ENCODE measurements around the gene MLANA. TPM values are rescaled to one million over a fixed set of nuclear protein-coding genes. Genes with fewer than 3 reads are reported as not detected.

MLANA gene
- total RNA-seq, 4 donors from 2014 or later, result not detected

DNA sequence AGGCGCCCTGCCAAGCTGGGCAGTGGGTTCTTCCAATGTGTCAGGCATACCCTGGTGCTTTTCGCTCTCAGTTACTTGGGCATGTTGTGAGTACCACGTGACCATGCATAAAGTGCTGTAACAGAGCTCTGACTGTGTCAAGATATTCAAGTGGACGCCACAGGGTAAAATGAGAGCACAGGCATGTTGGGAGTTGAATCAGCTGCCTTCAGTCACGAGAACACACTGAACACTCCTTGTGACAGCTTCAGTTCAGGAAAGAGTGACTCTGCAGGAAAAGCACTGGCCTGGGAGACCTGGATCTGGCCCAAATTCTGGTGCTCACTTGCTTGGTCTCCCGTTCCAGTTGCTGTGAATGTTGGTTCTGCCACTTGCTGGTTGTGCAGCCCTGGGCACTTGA is 5.1 kb downstream of the MLANA start:
- no peak for TF ChIP-seq POLR2A (IDR thresholded peaks at IDR 0.05)
- TF ChIP-seq, protein P1, sequence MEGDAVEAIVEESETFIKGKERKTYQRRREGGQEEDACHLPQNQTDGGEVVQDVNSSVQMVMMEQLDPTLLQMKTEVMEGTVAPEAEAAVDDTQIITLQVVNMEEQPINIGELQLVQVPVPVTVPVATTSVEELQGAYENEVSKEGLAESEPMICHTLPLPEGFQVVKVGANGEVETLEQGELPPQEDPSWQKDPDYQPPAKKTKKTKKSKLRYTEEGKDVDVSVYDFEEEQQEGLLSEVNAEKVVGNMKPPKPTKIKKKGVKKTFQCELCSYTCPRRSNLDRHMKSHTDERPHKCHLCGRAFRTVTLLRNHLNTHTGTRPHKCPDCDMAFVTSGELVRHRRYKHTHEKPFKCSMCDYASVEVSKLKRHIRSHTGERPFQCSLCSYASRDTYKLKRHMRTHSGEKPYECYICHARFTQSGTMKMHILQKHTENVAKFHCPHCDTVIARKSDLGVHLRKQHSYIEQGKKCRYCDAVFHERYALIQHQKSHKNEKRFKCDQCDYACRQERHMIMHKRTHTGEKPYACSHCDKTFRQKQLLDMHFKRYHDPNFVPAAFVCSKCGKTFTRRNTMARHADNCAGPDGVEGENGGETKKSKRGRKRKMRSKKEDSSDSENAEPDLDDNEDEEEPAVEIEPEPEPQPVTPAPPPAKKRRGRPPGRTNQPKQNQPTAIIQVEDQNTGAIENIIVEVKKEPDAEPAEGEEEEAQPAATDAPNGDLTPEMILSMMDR (IDR thresholded peaks at IDR 0.05), result no peak
- Histone ChIP-seq H3K27me3 (no peaks in the 10 kb centered on the region), H3K4me1 (no peaks in the 10 kb centered on the region)

DNA sequence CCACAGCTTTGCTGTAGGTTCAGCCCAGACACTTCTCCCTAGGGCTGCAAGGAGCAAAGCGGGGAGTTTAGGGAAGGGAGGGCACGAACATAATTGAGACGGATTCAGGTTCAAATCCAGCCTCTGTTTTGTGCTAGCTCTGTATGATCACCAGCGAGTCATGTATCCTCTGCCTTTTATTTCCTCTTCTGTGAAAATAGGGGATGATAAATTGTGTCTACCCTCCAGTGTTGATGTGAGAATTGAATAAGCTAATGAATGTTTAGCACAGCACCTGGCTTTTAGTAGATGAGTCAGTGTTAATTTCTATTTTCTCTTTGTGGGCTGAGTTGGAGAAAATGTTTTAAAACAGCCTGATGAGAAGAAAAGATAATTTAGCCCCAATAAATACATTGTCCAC is 6.2 kb downstream of the MLANA start:
- TF ChIP-seq POLR2A (IDR thresholded peaks at IDR 0.05), result no peak
- TF ChIP-seq, protein P1 (IDR thresholded peaks at IDR 0.05), result no peak
- Histone ChIP-seq H3K27ac (no peak overlapping the region), H3K9me3 (no peaks in the 10 kb centered on the region), H3K4me1 (no peaks in the 10 kb centered on the region), H3K27me3 (no peaks in the 10 kb centered on the region), H3K4me3 (no peak overlapping the region), H3K36me3 (peaks cover 0 to 10% (median 0%) of the 10 kb centered on the region in 3 donors)
- no peak for DNase-seq

More for the DNA sequence above, 5.1 kb downstream of the MLANA start:
- no peak overlapping the region for H3K4me3 ChIP-seq
- no peak for DNase-seq
- no peaks in the 10 kb centered on the region for H3K9me3 ChIP-seq
- H3K27ac ChIP-seq, result no peak overlapping the region
- peaks cover 0 to 10% (median 0%) of the 10 kb centered on the region in 3 donors for H3K36me3 ChIP-seq

DNA sequence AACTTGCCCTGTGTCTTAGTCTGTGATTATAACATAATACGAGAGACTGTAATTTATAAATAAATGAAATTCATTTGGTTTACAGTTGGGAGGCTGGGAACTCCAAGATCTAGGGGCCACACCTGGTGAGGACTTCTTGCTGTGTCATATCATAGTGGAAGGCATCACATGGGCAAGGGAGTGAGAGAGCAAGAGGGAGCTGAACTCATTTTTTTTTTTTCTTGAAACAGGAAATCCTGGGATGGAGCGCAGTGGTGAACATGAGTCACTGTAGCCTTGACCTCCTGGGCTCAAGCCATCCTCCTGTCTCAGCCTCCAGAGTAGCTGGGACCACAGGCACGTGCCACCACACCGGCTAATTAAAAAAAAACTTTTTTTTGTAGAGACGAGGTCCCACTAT is 7.2 kb downstream of the MLANA start:
- peaks cover 0 to 10% (median 0%) of the 10 kb centered on the region in 3 donors for H3K36me3 ChIP-seq
- H3K27ac ChIP-seq, result no peak overlapping the region
- H3K27me3 ChIP-seq, result no peaks in the 10 kb centered on the region
- TF ChIP-seq, protein P1 (IDR thresholded peaks at IDR 0.05), result no peak
- TF ChIP-seq POLR2A (IDR thresholded peaks at IDR 0.05), result no peak
- H3K4me3 ChIP-seq, result no peak overlapping the region
- H3K9me3 ChIP-seq, result no peaks in the 10 kb centered on the region
- no peaks in the 10 kb centered on the region for H3K4me1 ChIP-seq
- DNase-seq, result no peak

DNA sequence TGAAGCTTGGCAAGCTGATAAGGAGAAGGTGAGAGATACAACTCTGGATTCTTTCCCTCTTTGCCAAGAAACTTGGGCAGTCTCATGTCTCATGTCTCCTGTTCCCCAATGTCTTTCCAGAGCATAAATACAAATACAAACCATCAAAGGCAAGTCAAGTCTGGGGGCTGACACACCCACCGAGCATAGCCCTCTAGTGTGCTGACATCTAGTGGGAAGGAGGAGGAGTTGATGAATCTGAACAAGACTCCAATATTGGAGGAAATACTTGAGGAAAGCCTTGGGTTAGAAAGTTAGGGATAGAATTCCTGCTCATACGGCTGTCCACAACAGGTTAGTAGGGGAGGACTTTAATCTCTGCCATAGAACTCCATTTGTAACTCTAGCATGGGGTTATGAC is 8.6 kb downstream of the MLANA start:
- Histone ChIP-seq H3K27me3 (no peaks in the 10 kb centered on the region), H3K4me3 (no peak overlapping the region), H3K36me3 (peaks cover 0 to 10% (median 0%) of the 10 kb centered on the region in 3 donors), H3K4me1 (no peaks in the 10 kb centered on the region), H3K9me3 (no peaks in the 10 kb centered on the region), H3K27ac (no peak overlapping the region)
- no peak for TF ChIP-seq POLR2A (IDR thresholded peaks at IDR 0.05)
- TF ChIP-seq, protein P1 (IDR thresholded peaks at IDR 0.05), result no peak
- DNase-seq, result no peak

DNA sequence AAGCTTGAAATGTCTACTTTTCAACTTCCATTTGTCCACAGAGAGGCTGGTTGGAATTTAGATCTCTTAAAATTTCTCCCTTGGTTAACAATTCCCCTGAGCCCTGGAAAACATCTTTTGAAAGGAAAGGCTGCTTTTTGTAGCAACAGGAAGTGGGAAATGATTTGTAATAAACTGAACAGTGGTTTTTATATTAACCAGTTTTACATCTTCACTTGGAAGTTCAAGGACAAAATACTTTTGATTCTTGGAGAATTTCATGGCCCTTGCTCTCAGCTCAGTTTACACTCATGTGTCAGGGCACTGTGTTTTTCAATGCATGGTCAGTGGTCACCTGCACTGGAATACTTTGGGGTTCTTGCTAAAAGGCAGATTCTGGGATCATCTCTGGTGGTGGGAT is 9.9 kb downstream of the MLANA start:
- Histone ChIP-seq H3K36me3 (peaks cover 0 to 10% (median 0%) of the 10 kb centered on the region in 3 donors), H3K27ac (no peak overlapping the region), H3K27me3 (no peaks in the 10 kb centered on the region), H3K4me3 (no peak overlapping the region), H3K9me3 (no peaks in the 10 kb centered on the region), H3K4me1 (no peaks in the 10 kb centered on the region)
- no peak for DNase-seq
- TF ChIP-seq, protein P1 (IDR thresholded peaks at IDR 0.05), result no peak
- no peak for TF ChIP-seq POLR2A (IDR thresholded peaks at IDR 0.05)

DNA sequence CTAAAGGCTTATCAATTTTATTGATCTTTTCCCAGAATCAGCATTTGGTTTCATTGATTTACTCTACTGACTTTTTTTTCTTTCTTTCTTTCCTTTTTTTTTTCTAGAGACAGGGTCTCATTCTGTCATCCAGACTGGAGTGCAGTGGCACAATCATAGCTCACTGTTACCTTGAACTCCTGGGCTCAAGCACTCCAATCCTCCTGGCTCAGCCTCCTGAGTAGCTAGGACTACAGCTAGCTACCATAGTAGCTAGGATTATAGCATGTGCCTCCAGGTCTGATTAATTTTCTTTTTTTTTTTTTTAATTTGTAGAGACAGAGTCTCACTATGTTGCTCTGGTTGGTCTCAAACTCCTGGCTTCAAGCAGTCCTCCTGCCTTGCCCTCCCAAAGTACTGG is 11.7 kb downstream of the MLANA start:
- H3K27me3 ChIP-seq, result no peaks in the 10 kb centered on the region

More for the DNA sequence above, 11.7 kb downstream of the MLANA start:
- TF ChIP-seq POLR2A (IDR thresholded peaks at IDR 0.05), result no peak
- no peak overlapping the region for H3K4me3 ChIP-seq
- H3K9me3 ChIP-seq, result no peaks in the 10 kb centered on the region
- no peak overlapping the region for H3K27ac ChIP-seq
- H3K36me3 ChIP-seq, result peaks cover 0 to 1% (median 0%) of the 10 kb centered on the region in 3 donors
- H3K4me1 ChIP-seq, result no peaks in the 10 kb centered on the region
- DNase-seq, result no peak
